ENCODE measurements around the gene COX4I1.

Gene COX4I1

GRCh38 chr16:85799497-85800320, at the start of gene COX4I1, which contains the start of gene EMC8 (continued):
- TF ChIP-seq ZNF626 (tag by site-specific recombination; IDR thresholded peaks at IDR 0.05) (no peak), ELK4 (IDR thresholded peaks at IDR 0.05; ENCODE audit: borderline replicate concordance, low read depth, low read length) (peak; percentile 53; the same call in 1 of the 2 replicates), ZFP37 (tag by site-specific recombination; IDR thresholded peaks at IDR 0.05) (no peak), ZBTB17 (tag by site-specific recombination; IDR thresholded peaks at IDR 0.05) (peak; percentile 76), ZNF16 (tag by site-specific recombination; IDR thresholded peaks at IDR 0.05; ENCODE audit: low read depth) (no peak), KLF1 (tag by site-specific recombination; IDR thresholded peaks at IDR 0.05) (no peak; the same call in 1 of the 2 replicates), ZNF350 (tag by site-specific recombination; IDR thresholded peaks at IDR 0.05) (no peak), BCL11A (tag by site-specific recombination; IDR thresholded peaks at IDR 0.05; ENCODE audit: low read depth) (peak; percentile 17; the same call in 1 of the 2 replicates), ZNF660 (tag by site-specific recombination; IDR thresholded peaks at IDR 0.05) (peak; percentile 45), ZNF629 (tag by site-specific recombination; IDR thresholded peaks at IDR 0.05) (peak; percentile 67; the same call in 1 of the 2 replicates), ZNF335 (tag by site-specific recombination; conservative IDR thresholded peaks at IDR 0.05) (peak; percentile 26), ZNF221 (tag by site-specific recombination; IDR thresholded peaks at IDR 0.05; ENCODE audit: borderline replicate concordance) (no peak), ZNF473 (tag by site-specific recombination; IDR thresholded peaks at IDR 0.05) (no peak), HOXD13 (CRISPR knock-in tag; IDR thresholded peaks at IDR 0.05; ENCODE audit: borderline replicate concordance) (no peak), GLI4 (tag by site-specific recombination; IDR thresholded peaks at IDR 0.05) (no peak), KLF16 (tag by site-specific recombination; IDR thresholded peaks at IDR 0.05) (peak; percentile 18; the same call in 1 of the 2 replicates), ZNF423 (tag by site-specific recombination; IDR thresholded peaks at IDR 0.05) (no peak), GLIS1 (tag by site-specific recombination; IDR thresholded peaks at IDR 0.05) (peak; percentile 94), ZNF391 (tag by site-specific recombination; IDR thresholded peaks at IDR 0.05; ENCODE audit: borderline replicate concordance, low read depth) (no peak), ZNF571 (tag by site-specific recombination; IDR thresholded peaks at IDR 0.05) (no peak), ZEB2 (tag by site-specific recombination; IDR thresholded peaks at IDR 0.05) (peak; percentile 38), ZFP41 (tag by site-specific recombination; IDR thresholded peaks at IDR 0.05; ENCODE audit: borderline replicate concordance) (no peak), MZF1 (tag by site-specific recombination; IDR thresholded peaks at IDR 0.05; ENCODE audit: borderline replicate concordance) (no peak), TCF7L2 (IDR thresholded peaks at IDR 0.05; ENCODE audit: borderline replicate concordance, low read depth, low read length) (no peak), ZNF214 (tag by site-specific recombination; IDR thresholded peaks at IDR 0.05; ENCODE audit: borderline replicate concordance) (no peak), KLF9 (tag by site-specific recombination; IDR thresholded peaks at IDR 0.05; ENCODE audit: low read depth) (0 out of 2 replicates have a peak, but pooled peaks have one; percentile 18), IKZF3 (tag by site-specific recombination; IDR thresholded peaks at IDR 0.05) (0 out of 2 replicates have a peak, but pooled peaks have one; percentile 4), ZNF280D (tag by site-specific recombination; IDR thresholded peaks at IDR 0.05) (no peak), ZNF362 (tag by site-specific recombination; IDR thresholded peaks at IDR 0.05) (no peak)
- TF ChIP-seq, protein P1, sequence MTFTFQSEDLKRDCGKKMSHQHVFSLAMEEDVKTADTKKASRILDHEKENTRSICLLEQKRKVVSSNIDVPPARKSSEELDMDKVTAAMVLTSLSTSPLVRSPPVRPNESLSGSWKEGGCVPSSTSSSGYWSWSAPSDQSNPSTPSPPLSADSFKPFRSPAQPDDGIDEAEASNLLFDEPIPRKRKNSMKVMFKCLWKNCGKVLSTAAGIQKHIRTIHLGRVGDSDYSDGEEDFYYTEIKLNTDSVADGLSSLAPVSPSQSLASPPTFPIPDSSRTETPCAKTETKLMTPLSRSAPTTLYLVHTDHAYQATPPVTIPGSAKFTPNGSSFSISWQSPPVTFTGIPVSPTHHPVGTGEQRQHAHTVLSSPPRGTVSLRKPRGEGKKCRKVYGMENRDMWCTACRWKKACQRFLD (tag by site-specific recombination; IDR thresholded peaks at IDR 0.05) = peak; percentile 71
- TF ChIP-seq, protein P2, sequence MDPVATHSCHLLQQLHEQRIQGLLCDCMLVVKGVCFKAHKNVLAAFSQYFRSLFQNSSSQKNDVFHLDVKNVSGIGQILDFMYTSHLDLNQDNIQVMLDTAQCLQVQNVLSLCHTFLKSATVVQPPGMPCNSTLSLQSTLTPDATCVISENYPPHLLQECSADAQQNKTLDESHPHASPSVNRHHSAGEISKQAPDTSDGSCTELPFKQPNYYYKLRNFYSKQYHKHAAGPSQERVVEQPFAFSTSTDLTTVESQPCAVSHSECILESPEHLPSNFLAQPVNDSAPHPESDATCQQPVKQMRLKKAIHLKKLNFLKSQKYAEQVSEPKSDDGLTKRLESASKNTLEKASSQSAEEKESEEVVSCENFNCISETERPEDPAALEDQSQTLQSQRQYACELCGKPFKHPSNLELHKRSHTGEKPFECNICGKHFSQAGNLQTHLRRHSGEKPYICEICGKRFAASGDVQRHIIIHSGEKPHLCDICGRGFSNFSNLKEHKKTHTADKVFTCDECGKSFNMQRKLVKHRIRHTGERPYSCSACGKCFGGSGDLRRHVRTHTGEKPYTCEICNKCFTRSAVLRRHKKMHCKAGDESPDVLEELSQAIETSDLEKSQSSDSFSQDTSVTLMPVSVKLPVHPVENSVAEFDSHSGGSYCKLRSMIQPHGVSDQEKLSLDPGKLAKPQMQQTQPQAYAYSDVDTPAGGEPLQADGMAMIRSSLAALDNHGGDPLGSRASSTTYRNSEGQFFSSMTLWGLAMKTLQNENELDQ (tag by site-specific recombination; IDR thresholded peaks at IDR 0.05; ENCODE audit: low read depth) = no peak
